CD14-positive monocyte (primary cell): ENCODE measurements around the gene REN. TPM values are rescaled to one million over a fixed set of nuclear protein-coding genes. Genes with fewer than 3 reads are reported as not detected.

Source experiments
- DNase-seq, 3 donors: peaks; one replicate each; pipeline ENCODE4 v3.0.0-alpha.2; 2011 to 2022
- H2AFZ ChIP-seq: 2 replicates; pipeline ENCODE4 v1.6.0; 2012; ENCODE audit warnings: mild to moderate bottlenecking, low read depth, low read length, inconsistent platforms; ENCODE audit not compliant: insufficient read depth, poor library complexity, severe bottlenecking
- H3K27ac ChIP-seq, 2 donors: 1 replicate in 1 of 2; 2 replicates in 1 of 2; pipeline ENCODE4 v1.5.1; 2012 to 2013; ENCODE audit warnings: low read length in 2 of 2, control low read depth in 1 of 2, inconsistent platforms in 1 of 2, low read depth in 1 of 2, mild to moderate bottlenecking in 1 of 2
- H3K27me3 ChIP-seq, 2 donors: one replicate each; pipeline versions ENCODE4 v1.6.0 to v1.6.1; 2011 to 2013; ENCODE audit warnings: low read length in 2 of 2; ENCODE audit not compliant: control insufficient read depth in 2 of 2, insufficient read depth in 2 of 2
- H3K36me3 ChIP-seq, 2 donors: replicated peaks in 1 of 2; 1 replicate in 1 of 2; 2 replicates in 1 of 2; pipeline versions ENCODE4 v1.5.1 to v1.6.1; 2012 to 2013; ENCODE audit warnings: low read length in 2 of 2, control low read depth in 1 of 2, inconsistent platforms in 1 of 2, mild to moderate bottlenecking in 1 of 2; ENCODE audit not compliant: insufficient read depth in 2 of 2, control insufficient read depth in 1 of 2
- H3K4me1 ChIP-seq, 2 donors: 1 replicate in 1 of 2; 2 replicates in 1 of 2; pipeline versions ENCODE4 v1.5.1 to v1.6.1; 2012 to 2013; ENCODE audit warnings: low read length in 2 of 2, control low read depth in 1 of 2, inconsistent platforms in 1 of 2, mild to moderate bottlenecking in 1 of 2, moderate library complexity in 1 of 2; ENCODE audit not compliant: insufficient read depth in 2 of 2, control insufficient read depth in 1 of 2
- H3K4me2 ChIP-seq: replicated peaks from 2 replicates; pipeline ENCODE3; 2012; ENCODE audit warnings: low read length, moderate library complexity, mild to moderate bottlenecking; ENCODE audit not compliant: poor library complexity, severe bottlenecking; ENCODE audit errors: extremely low read depth
- H3K4me3 ChIP-seq, 3 experiments: fragments of 200-600 bp in 1 of 3; sonication (generic) in 1 of 3; replicated peaks in 1 of 3; 1 replicate in 2 of 3; 2 replicates in 1 of 3; pipeline ENCODE4 v1.5.1; 2011 to 2013; ENCODE audit warnings: low read length in 3 of 3, mild to moderate bottlenecking in 3 of 3, control low read depth in 2 of 3, low read depth in 2 of 3, inconsistent platforms in 1 of 3, moderate library complexity in 1 of 3
- H3K79me2 ChIP-seq: 2 replicates; pipeline ENCODE4 v1.6.0; 2012; ENCODE audit warnings: mild to moderate bottlenecking, control low read depth, inconsistent platforms, low read length, moderate library complexity; ENCODE audit not compliant: insufficient read depth
- H3K9ac ChIP-seq: 2 replicates; pipeline ENCODE4 v1.6.0; 2017; ENCODE audit warnings: low read length, mild to moderate bottlenecking; ENCODE audit not compliant: insufficient read depth, poor library complexity, severe bottlenecking
- H3K9me3 ChIP-seq, 2 donors: replicated peaks in 1 of 2; 1 replicate in 1 of 2; 2 replicates in 1 of 2; pipeline versions ENCODE4 v1.5.1 to v1.6.1; 2012 to 2013; ENCODE audit warnings: low read length in 2 of 2, control low read depth in 1 of 2; ENCODE audit not compliant: control insufficient read depth in 1 of 2, insufficient read depth in 1 of 2
- H4K20me1 ChIP-seq: 2 replicates; pipeline ENCODE4 v1.6.0; 2012; ENCODE audit warnings: mild to moderate bottlenecking, low read length, control low read depth, moderate library complexity; ENCODE audit not compliant: insufficient read depth
- H3K27ac Mint-ChIP-seq, 7 donors: one replicate each; pipeline ENCODE4 v1.8.0; 2020; ENCODE audit warnings: mild to moderate bottlenecking in 7 of 7, mixed read lengths in 7 of 7, moderate library complexity in 6 of 7, inconsistent platforms in 2 of 7
- H3K27me3 Mint-ChIP-seq, 3 donors: one replicate each; pipeline ENCODE4 v1.8.0; 2021 to 2022; ENCODE audit warnings: low read depth in 3 of 3, mild to moderate bottlenecking in 3 of 3, mixed read lengths in 3 of 3, moderate library complexity in 3 of 3, inconsistent platforms in 1 of 3
- H3K36me3 Mint-ChIP-seq, 2 donors: one replicate each; pipeline ENCODE4 v1.8.0; 2020; ENCODE audit warnings: mixed read lengths in 2 of 2, inconsistent platforms in 1 of 2, mild to moderate bottlenecking in 1 of 2
- H3K4me1 Mint-ChIP-seq: one replicate; pipeline ENCODE4 v1.8.0; 2020; ENCODE audit warnings: mild to moderate bottlenecking, mixed read lengths
- H3K4me3 Mint-ChIP-seq, 2 donors: one replicate each; pipeline ENCODE4 v1.8.0; 2020; ENCODE audit warnings: mild to moderate bottlenecking in 2 of 2, mixed read lengths in 2 of 2, moderate library complexity in 1 of 2
- H3K9me3 Mint-ChIP-seq, 7 donors: one replicate each; pipeline ENCODE4 v1.8.0; 2020 to 2022; ENCODE audit warnings: mixed read lengths in 7 of 7, mild to moderate bottlenecking in 6 of 7, moderate library complexity in 6 of 7, inconsistent platforms in 2 of 7
- WGBS: methylation state at CpG from one replicate; pipeline ENCODE4 v1.1.5; 2013; ENCODE audit warnings: missing lambda C conversion rate; ENCODE audit not compliant: insufficient coverage; 5-methylcytosine and 5-hydroxymethylcytosine counted together
- intact Hi-C, 2 donors: fragments of 100-400 bp; cut with micrococcal nuclease; formaldehyde crosslinking; loops; one replicate each; pipeline versions ENCODE4 v1.15.0 to v1.15.1; 2023
- polyA plus RNA-seq, 3 donors: library from polyadenylated mRNA; depleted of rRNA in 1 of 3; unstranded in 2 of 3; stranded (reverse) in 1 of 3; fragments of 300-500 nt in 2 of 3; fragments of >200 nt in 1 of 3; fragmentation: Illumina TruSeq in 2 of 3; gene quantifications; 1 replicate in 2 of 3; 2 replicates in 1 of 3; pipeline ENCODE4 v1.2.3, GENCODE V29; 2012 to 2021
- TF ChIP-seq, protein P1 (sequence below): fragments of 200-600 bp; IDR thresholded peaks from one replicate; pipeline ENCODE4 v1.8.0; 2022; ENCODE audit warnings: antibody characterized with exemption, mild to moderate bottlenecking

Gene REN
- polyA plus RNA-seq, 3 donors: not detected

DNA sequence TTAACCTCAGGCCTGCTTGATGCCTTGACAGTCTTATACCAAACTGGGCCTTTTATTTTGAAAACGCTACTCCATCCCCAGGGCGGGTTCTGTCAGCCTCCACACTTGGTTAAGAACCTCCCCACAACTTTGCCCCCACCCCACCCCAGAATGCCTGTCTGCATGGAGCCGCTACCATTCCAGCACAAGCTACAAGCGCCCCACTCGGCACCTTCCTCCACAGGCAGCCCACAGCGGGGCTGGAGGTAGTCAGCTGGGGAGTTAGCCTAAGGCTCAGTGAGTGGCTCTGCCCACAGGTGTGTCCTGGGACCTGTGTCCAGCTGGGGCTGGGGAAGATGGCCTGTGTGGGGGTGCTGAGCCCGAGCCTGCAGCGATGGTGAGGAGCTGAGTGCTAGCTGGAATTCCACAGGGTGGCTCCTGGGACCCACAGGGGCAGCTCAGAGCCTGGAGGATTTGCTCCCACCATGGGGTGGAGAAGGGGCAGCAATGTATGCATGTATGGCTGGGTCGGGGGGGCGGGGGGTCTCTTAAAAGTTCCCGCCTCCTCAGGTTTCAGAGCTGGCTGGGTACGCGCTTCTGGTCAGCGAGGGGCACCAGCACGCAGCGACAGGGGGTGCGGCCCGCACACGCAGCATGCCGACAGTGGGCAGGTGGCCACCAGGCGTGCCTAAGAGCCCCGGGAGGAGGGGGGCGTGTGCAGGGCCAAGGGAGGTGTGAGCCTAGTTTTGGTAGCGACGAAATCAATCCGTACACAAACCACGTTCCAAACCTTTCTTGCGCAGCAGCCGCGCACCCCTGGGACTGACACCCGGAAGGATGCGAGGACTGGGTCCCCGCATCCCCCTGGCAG is 15.2 kb downstream of the REN start:
- Histone ChIP-seq H3K27ac (no peak overlapping the region), H3K9ac (no peak overlapping the region), H3K4me3 (peak overlapping the region in 2 of 3 experiments; percentile 24 to 70), H4K20me1 (no peaks in the 10 kb centered on the region), H3K4me2 (peak overlapping the region; percentile 83), H2AFZ (peak overlapping the region; percentile 85), H3K27me3 (peaks cover 8 to 35% of the 10 kb centered on the region in 2 donors), H3K79me2 (no peaks in the 10 kb centered on the region), H3K9me3 (no peaks in the 10 kb centered on the region), H3K36me3 (no peaks in the 10 kb centered on the region), H3K4me1 (peaks cover 9 to 18% of the 10 kb centered on the region in 2 donors)
- intact Hi-C loops: no loop called here
- Mint-ChIP-seq H3K4me1 (peaks cover 9% of the 10 kb centered on the region), H3K36me3 (no peaks in the 10 kb centered on the region), H3K4me3 (peak overlapping the region in 1 of 2 donors; percentile 63), H3K9me3 (peaks cover 0 to 2% (median 0%) of the 10 kb centered on the region in 7 donors), H3K27ac (peak overlapping the region in 1 of 7 donors; percentile 42), H3K27me3 (peaks cover 36 to 48% (median 43%) of the 10 kb centered on the region in 3 donors)
- 41% methylated on average over 26 of the region's 33 CpGs for WGBS
- DNase-seq: no peak
- TF ChIP-seq, protein P1, sequence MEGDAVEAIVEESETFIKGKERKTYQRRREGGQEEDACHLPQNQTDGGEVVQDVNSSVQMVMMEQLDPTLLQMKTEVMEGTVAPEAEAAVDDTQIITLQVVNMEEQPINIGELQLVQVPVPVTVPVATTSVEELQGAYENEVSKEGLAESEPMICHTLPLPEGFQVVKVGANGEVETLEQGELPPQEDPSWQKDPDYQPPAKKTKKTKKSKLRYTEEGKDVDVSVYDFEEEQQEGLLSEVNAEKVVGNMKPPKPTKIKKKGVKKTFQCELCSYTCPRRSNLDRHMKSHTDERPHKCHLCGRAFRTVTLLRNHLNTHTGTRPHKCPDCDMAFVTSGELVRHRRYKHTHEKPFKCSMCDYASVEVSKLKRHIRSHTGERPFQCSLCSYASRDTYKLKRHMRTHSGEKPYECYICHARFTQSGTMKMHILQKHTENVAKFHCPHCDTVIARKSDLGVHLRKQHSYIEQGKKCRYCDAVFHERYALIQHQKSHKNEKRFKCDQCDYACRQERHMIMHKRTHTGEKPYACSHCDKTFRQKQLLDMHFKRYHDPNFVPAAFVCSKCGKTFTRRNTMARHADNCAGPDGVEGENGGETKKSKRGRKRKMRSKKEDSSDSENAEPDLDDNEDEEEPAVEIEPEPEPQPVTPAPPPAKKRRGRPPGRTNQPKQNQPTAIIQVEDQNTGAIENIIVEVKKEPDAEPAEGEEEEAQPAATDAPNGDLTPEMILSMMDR: no peak

DNA sequence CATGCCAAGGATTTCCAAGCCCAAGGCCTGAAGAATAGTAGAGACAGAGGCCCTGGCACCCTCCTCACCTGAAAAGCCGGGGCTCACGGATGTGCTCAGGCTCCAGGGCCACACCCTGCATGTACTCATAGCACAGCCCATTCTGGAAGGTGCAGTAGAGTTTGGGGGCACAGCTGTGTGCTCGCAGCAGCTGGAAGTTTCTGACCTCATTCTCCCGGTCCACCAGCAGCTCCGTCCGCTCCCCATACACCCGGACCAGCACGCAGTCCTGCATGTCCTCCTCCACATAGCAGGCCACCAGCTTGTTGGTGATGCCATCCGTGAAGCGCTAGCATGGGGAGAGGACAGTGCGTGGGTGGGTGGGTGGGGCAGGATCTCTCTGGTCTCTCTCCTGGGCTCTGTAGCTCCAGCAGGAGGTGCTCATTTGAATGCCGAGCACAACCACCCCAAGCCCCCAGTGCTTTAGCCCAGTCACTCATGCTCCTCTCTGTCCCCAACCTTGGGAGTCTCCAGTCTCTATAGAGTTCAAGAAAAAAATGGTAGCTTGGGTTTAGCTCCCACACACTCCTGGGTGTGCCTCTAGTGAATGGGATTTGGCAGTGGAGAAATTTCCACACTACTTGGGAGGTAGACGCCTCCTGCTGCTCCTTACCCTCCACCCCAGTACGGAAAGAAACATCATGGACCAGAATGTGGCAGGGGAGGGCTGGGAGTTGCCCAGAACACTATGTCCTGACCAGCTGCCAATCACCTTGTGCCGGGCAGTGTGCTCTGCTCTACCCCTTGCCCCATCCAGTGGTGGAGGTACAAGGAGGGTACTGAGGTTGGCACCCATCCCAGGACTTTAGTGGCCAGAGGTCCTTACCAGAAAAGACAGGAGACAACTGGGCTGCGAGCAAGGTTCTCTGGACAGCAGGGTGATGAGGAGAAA is 16.2 kb downstream of the REN start:
- H3K9ac ChIP-seq: no peak overlapping the region
- H3K36me3 Mint-ChIP-seq: no peaks in the 10 kb centered on the region
- H3K27ac Mint-ChIP-seq: no peak overlapping the region
- DNase-seq: no peak
- H3K4me3 Mint-ChIP-seq: peak overlapping the region in 1 of 2 donors; percentile 63
- peaks cover 9 to 18% of the 10 kb centered on the region in 2 donors for H3K4me1 ChIP-seq
- intact Hi-C loops: no loop called here
- no peak overlapping the region for H3K4me2 ChIP-seq
- H3K79me2 ChIP-seq: no peaks in the 10 kb centered on the region
- 92% methylated on average over 5 of the region's 16 CpGs for WGBS
- peaks cover 0 to 2% (median 0%) of the 10 kb centered on the region in 7 donors for H3K9me3 Mint-ChIP-seq
- H2AFZ ChIP-seq: no peak overlapping the region
- H3K4me1 Mint-ChIP-seq: peaks cover 9% of the 10 kb centered on the region
- H4K20me1 ChIP-seq: no peaks in the 10 kb centered on the region
- TF ChIP-seq, protein P1: no peak
- H3K9me3 ChIP-seq: no peaks in the 10 kb centered on the region
- peaks cover 38 to 45% (median 43%) of the 10 kb centered on the region in 3 donors for H3K27me3 Mint-ChIP-seq
- H3K27ac ChIP-seq: no peak overlapping the region
- no peaks in the 10 kb centered on the region for H3K36me3 ChIP-seq
- H3K27me3 ChIP-seq: peaks cover 8 to 35% of the 10 kb centered on the region in 2 donors
- H3K4me3 ChIP-seq: no peak overlapping the region
